HEK293 (cell line): ENCODE results near the gene TSHZ2.

ENCODE experiments used
- CTCF ChIA-PET: fragments of 350-600 bp; formaldehyde crosslinking; extraction: SDS; loops from one replicate; lab custom pipeline; 2021; ENCODE audit warnings: antibody characterized with exemption; lab: Yijun Ruan, JAX
- POLR2A ChIA-PET: fragments of 300-600 bp; formaldehyde crosslinking; extraction: SDS; loops from one replicate; lab custom pipeline; 2020; ENCODE audit warnings: antibody characterized with exemption, inconsistent platforms; lab: Yijun Ruan, JAX
- H3K27ac ChIP-seq: fragments of 200-500 bp; sonication (Bioruptor generic); 2 replicates; pipeline ENCODE4 v1.5.1; 2014; ENCODE audit warnings: low read depth, low read length, control low read depth, inconsistent platforms; ENCODE audit errors: extremely low read depth
- H3K36me3 ChIP-seq, 2 experiments: fragments of 200-500 bp in 1 of 2; sonication (Bioruptor generic) in 1 of 2; 1 replicate in 1 of 2; 2 replicates in 1 of 2; pipeline ENCODE4 v1.5.1; 2014 to 2017; ENCODE audit warnings: inconsistent platforms in 2 of 2, low read length in 2 of 2; ENCODE audit not compliant: control insufficient read depth in 2 of 2, insufficient read depth in 1 of 2
- H3K4me1 ChIP-seq: fragments of 200-500 bp; sonication (Bioruptor generic); 2 replicates; pipeline ENCODE4 v1.5.1; 2014; ENCODE audit warnings: mild to moderate bottlenecking, low read length, inconsistent platforms; ENCODE audit not compliant: control insufficient read depth, insufficient read depth
- H3K4me3 ChIP-seq: 2 replicates; pipeline ENCODE4 v1.5.1; 2011; ENCODE audit warnings: low read depth, mild to moderate bottlenecking, control low read depth, low read length, moderate library complexity
- H3K9me3 ChIP-seq: fragments of 200-500 bp; sonication (Bioruptor generic); 2 replicates; pipeline ENCODE4 v1.5.1; 2014; ENCODE audit warnings: low read depth, low read length, inconsistent platforms; ENCODE audit not compliant: control insufficient read depth, insufficient read depth
- ELK4 ChIP-seq: IDR thresholded peaks from 2 replicates; pipeline ENCODE4 v1.6.1; 2011; ENCODE audit warnings: mild to moderate bottlenecking, low read depth, low read length, borderline replicate concordance
- FEZF1 ChIP-seq: fragments of 450-650 bp; formaldehyde crosslinking; IDR thresholded peaks from 2 replicates; pipeline ENCODE4 v1.5.1; 2016; ENCODE audit warnings: missing biosample characterization, missing genetic modification characterization
- KLF7 ChIP-seq: fragments of 450-650 bp; formaldehyde crosslinking; IDR thresholded peaks from 2 replicates; pipeline ENCODE4 v1.5.1; 2016; ENCODE audit warnings: missing biosample characterization, missing genetic modification characterization, borderline replicate concordance
- SCRT1 ChIP-seq: fragments of 450-650 bp; formaldehyde crosslinking; IDR thresholded peaks from 2 replicates; pipeline ENCODE4 v1.5.1; 2016; ENCODE audit warnings: missing biosample characterization, missing genetic modification characterization, borderline replicate concordance
- TRIM28 ChIP-seq: IDR thresholded peaks from 2 replicates; pipeline ENCODE4 v1.6.1; 2011; ENCODE audit warnings: low read length, control low read depth, borderline replicate concordance
- YY1 ChIP-seq: fragments of 450-650 bp; formaldehyde crosslinking; IDR thresholded peaks from 2 replicates; pipeline ENCODE4 v1.5.1; 2018; ENCODE audit warnings: missing biosample characterization, missing genetic modification characterization
- ZBTB21 ChIP-seq: fragments of 450-650 bp; formaldehyde crosslinking; IDR thresholded peaks from 2 replicates; pipeline ENCODE4 v1.5.1; 2017; ENCODE audit warnings: missing biosample characterization, missing genetic modification characterization
- ZBTB49 ChIP-seq: fragments of 450-650 bp; formaldehyde crosslinking; IDR thresholded peaks from 2 replicates; pipeline ENCODE4 v1.5.1; 2016; ENCODE audit warnings: missing biosample characterization, missing genetic modification characterization, low read depth
- ZFP69B ChIP-seq: fragments of 450-650 bp; formaldehyde crosslinking; IDR thresholded peaks from 2 replicates; pipeline ENCODE4 v1.5.1; 2016; ENCODE audit warnings: missing biosample characterization, missing genetic modification characterization
- ZNF169 ChIP-seq: fragments of 450-650 bp; formaldehyde crosslinking; IDR thresholded peaks from 2 replicates; pipeline ENCODE4 v1.5.1; 2016; ENCODE audit warnings: missing biosample characterization, missing genetic modification characterization
- ZNF2 ChIP-seq: fragments of 450-650 bp; formaldehyde crosslinking; IDR thresholded peaks from 2 replicates; pipeline ENCODE4 v1.5.1; 2016; ENCODE audit warnings: missing biosample characterization, missing genetic modification characterization
- ZNF394 ChIP-seq: fragments of 450-650 bp; formaldehyde crosslinking; IDR thresholded peaks from 2 replicates; pipeline ENCODE4 v1.5.1; 2016; ENCODE audit warnings: missing biosample characterization, missing genetic modification characterization, mild to moderate bottlenecking, moderate library complexity, borderline replicate concordance
- ZNF398 ChIP-seq: fragments of 450-650 bp; formaldehyde crosslinking; IDR thresholded peaks from 2 replicates; pipeline ENCODE4 v1.5.1; 2017; ENCODE audit warnings: missing biosample characterization, missing genetic modification characterization
- ZNF48 ChIP-seq: fragments of 450-650 bp; formaldehyde crosslinking; IDR thresholded peaks from 2 replicates; pipeline ENCODE4 v1.5.1; 2016; ENCODE audit warnings: missing biosample characterization, missing genetic modification characterization
- ZNF623 ChIP-seq: fragments of 450-650 bp; formaldehyde crosslinking; IDR thresholded peaks from 2 replicates; pipeline ENCODE4 v1.5.1; 2016; ENCODE audit warnings: missing biosample characterization, missing genetic modification characterization
- ZNF654 ChIP-seq: fragments of 450-650 bp; formaldehyde crosslinking; IDR thresholded peaks from 2 replicates; pipeline ENCODE4 v1.5.1; 2016; ENCODE audit warnings: low read depth, missing biosample characterization, missing genetic modification characterization
- ZNF664 ChIP-seq: fragments of 450-650 bp; formaldehyde crosslinking; IDR thresholded peaks from 2 replicates; pipeline ENCODE4 v1.5.1; 2016; ENCODE audit warnings: missing biosample characterization, missing genetic modification characterization
- ZNF747 ChIP-seq: fragments of 450-650 bp; formaldehyde crosslinking; IDR thresholded peaks from 2 replicates; pipeline ENCODE4 v1.5.1; 2016; ENCODE audit warnings: missing biosample characterization, missing genetic modification characterization
- ZNF768 ChIP-seq: fragments of 450-650 bp; formaldehyde crosslinking; IDR thresholded peaks from 2 replicates; pipeline ENCODE4 v1.5.1; 2018; ENCODE audit warnings: missing biosample characterization, mild to moderate bottlenecking, missing genetic modification characterization
- ZNF830 ChIP-seq: fragments of 450-650 bp; IDR thresholded peaks from 2 replicates; pipeline ENCODE4 v1.5.0; 2018; ENCODE audit warnings: missing biosample characterization, missing genetic modification characterization, low read depth, mild to moderate bottlenecking, moderate library complexity
- ZNF837 ChIP-seq: fragments of 450-650 bp; formaldehyde crosslinking; IDR thresholded peaks from 2 replicates; pipeline ENCODE4 v1.5.1; 2016; ENCODE audit warnings: missing biosample characterization, missing genetic modification characterization
- ZSCAN4 ChIP-seq: fragments of 450-650 bp; formaldehyde crosslinking; IDR thresholded peaks from 2 replicates; pipeline ENCODE4 v1.5.1; 2017; ENCODE audit warnings: missing biosample characterization, missing genetic modification characterization
- ZSCAN5A ChIP-seq: fragments of 450-650 bp; formaldehyde crosslinking; IDR thresholded peaks from 2 replicates; pipeline ENCODE4 v1.5.1; 2016; ENCODE audit warnings: missing biosample characterization, missing genetic modification characterization

Gene TSHZ2

GRCh38 chr20:53491462-53491861 is 519.3 kb downstream of the TSHZ2 start:
- Histone ChIP-seq H3K4me1 (no peaks in the 10 kb centered on the region), H3K4me3 (no peak overlapping the region), H3K27ac (no peak overlapping the region)
- CTCF ChIA-PET: interaction anchor here (0.6 kb wide), 2 partner anchors 24 to 79 kb away, joined by 3 read pairs; no protein-coding TSS in a partner anchor
- TF ChIP-seq ZNF2 (tag by site-specific recombination) (no peak), ELK4 (no peak), ZFP69B (no peak), ZNF398 (no peak), ZNF48 (no peak), KLF7 (tag by site-specific recombination) (no peak), TRIM28 (no peak)
- TF ChIP-seq, all 188 proteins: peak for 0
- POLR2A ChIA-PET: interaction anchor here (0.6 kb wide), 1 partner anchor 49 kb away, joined by 3 read pairs; no protein-coding TSS in a partner anchor
- H3K9me3 ChIP-seq: no peaks in the 10 kb centered on the region
- peaks cover 0 to 5% of the 10 kb centered on the region in 2 experiments; a peak in 1 of 3 replicates for H3K36me3 ChIP-seq

GRCh38 chr20:53492212-53492611 is 520.1 kb downstream of the TSHZ2 start:
- TF ChIP-seq FEZF1 (tag by site-specific recombination) (no peak), ZNF623 (tag by site-specific recombination) (no peak), ZNF830 (tag by site-specific recombination) (no peak), ZNF394 (tag by site-specific recombination) (no peak), ZNF654 (tag by site-specific recombination) (no peak), ZNF169 (no peak), ZNF837 (tag by site-specific recombination) (no peak), ZNF768 (tag by site-specific recombination) (no peak), ZNF747 (tag by site-specific recombination) (no peak), ZBTB21 (no peak), ZNF664 (no peak), ZSCAN4 (no peak), YY1 (no peak), ZNF2 (tag by site-specific recombination) (no peak), ZSCAN5A (tag by site-specific recombination) (no peak), SCRT1 (tag by site-specific recombination) (no peak), ZBTB49 (no peak)
- Histone ChIP-seq H3K36me3 (peaks cover 0 to 5% of the 10 kb centered on the region in 2 experiments; a peak in 1 of 3 replicates), H3K9me3 (no peaks in the 10 kb centered on the region), H3K4me3 (no peak overlapping the region), H3K27ac (no peak overlapping the region), H3K4me1 (no peaks in the 10 kb centered on the region)
- ChIA-PET CTCF (interaction anchor here (0.6 kb wide), 1 partner anchor 1181 kb away, joined by 4 read pairs; no protein-coding TSS in a partner anchor), POLR2A (no interaction called here)
